ENCODE results near the gene SCLT1. TPM values are rescaled to one million over a fixed set of nuclear protein-coding genes. Genes with fewer than 3 reads are reported as not detected.

Gene SCLT1
- total and polyA plus RNA-seq, 2 of the 13 experiments (the other 11 are each of a cell fraction or from before 2014, with no cell fraction given), result 1.5 to 8.7 TPM

- no peak for TF ChIP-seq ZNF142 (CRISPR knock-in tag; IDR thresholded peaks at IDR 0.05)
- no peak for TF ChIP-seq CBX5 (CRISPR knock-in tag; IDR thresholded peaks at IDR 0.05; ENCODE audit: borderline replicate concordance)
- no peak for TF ChIP-seq FOSL2 (CRISPR knock-in tag; IDR thresholded peaks at IDR 0.05)
- peak; percentile 41; the same call in 1 of the 2 replicates for TF ChIP-seq RARA (CRISPR knock-in tag; IDR thresholded peaks at IDR 0.05)
- TF ChIP-seq PLSCR1 (CRISPR knock-in tag; IDR thresholded peaks at IDR 0.05; ENCODE audit: borderline replicate concordance), result no peak
- no peak for TF ChIP-seq KLF16 (CRISPR knock-in tag; IDR thresholded peaks at IDR 0.05)
- 0 out of 2 replicates have a peak, but pooled peaks have one; percentile 20 for TF ChIP-seq ATF1 (CRISPR knock-in tag; IDR thresholded peaks at IDR 0.05)
- TF ChIP-seq TERF1 (CRISPR knock-in tag; IDR thresholded peaks at IDR 0.05), result no peak
- no peak for TF ChIP-seq UBTF (CRISPR knock-in tag; IDR thresholded peaks at IDR 0.05)
- TF ChIP-seq PHB2 (IDR thresholded peaks at IDR 0.05; ENCODE audit: partially characterized antibody), result no peak
- peak; percentile 43; the same call in 1 of the 2 replicates for TF ChIP-seq FOXP4 (CRISPR knock-in tag; IDR thresholded peaks at IDR 0.05)
- no peak for TF ChIP-seq ZNF792 (CRISPR knock-in tag; IDR thresholded peaks at IDR 0.05)
- TF ChIP-seq GATAD2A (CRISPR knock-in tag; IDR thresholded peaks at IDR 0.05), result peak; percentile 49; the same call in 1 of the 2 replicates
- TF ChIP-seq FOXM1 (CRISPR knock-in tag; IDR thresholded peaks at IDR 0.05), result no peak
- no peak for TF ChIP-seq YEATS4 (CRISPR knock-in tag; IDR thresholded peaks at IDR 0.05; ENCODE audit: borderline replicate concordance)
- TF ChIP-seq ZNF775 (CRISPR knock-in tag; IDR thresholded peaks at IDR 0.05; ENCODE audit: borderline replicate concordance), result no peak
These were observed 248.4 kb downstream of the SCLT1 start (continued) for GRCh38 chr4:128844931-128845330.

Measured in HepG2 (cell line).